Fibroblast of peridontal ligament (primary cell): ENCODE data around the gene FAM47E.
"Not testable (repeated sequence)": the region's sequence is repeated elsewhere in the genome, so short reads cannot be mapped to it uniquely, and the experiment has no call there.

Experiments used
- DNase-seq: peaks from one replicate; pipeline ENCODE4 v3.0.0-alpha.2; 2010; ENCODE audit errors: extremely low read depth

FAM47E gene

DNA sequence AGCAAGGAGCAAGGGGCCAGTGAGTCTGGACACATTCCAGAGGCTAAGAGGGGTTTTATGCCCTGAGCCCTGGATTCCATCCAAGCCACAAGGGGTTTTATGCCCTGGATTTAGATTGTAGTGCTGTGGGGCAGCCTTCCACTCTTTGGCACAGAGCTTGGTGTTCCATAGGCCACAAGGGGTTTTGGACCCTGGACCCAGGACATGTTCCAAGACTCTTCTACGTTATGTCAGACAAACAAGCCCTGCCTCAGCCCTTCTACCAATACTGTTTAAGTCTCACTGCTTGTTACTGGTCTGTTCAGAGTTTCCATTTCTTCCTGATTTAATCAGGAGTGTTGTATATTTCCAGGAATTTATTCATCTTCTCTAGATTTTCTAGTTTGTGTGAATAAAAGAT lies 25.1 kb upstream of the FAM47E start:
- no peak for DNase-seq

DNA sequence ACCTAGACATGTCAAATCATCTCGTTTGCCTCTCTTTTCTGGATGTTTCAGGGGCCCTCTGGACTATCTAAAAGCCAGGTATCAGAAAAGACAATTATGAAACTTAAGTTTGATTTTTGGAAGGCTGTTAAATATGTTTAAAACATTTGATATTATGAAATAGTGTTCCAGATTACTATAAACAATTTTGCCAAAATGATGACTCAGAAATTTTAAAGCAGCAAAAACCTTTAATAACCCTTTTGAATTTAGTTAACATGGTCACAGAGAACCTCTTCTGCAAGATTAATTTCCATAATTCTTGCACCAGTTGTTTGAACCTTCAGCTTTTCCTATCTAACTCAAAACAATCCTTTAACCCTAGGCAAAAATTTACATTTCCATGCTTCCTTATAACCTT lies 18.8 kb upstream of the FAM47E start:
- DNase-seq = no peak

DNA sequence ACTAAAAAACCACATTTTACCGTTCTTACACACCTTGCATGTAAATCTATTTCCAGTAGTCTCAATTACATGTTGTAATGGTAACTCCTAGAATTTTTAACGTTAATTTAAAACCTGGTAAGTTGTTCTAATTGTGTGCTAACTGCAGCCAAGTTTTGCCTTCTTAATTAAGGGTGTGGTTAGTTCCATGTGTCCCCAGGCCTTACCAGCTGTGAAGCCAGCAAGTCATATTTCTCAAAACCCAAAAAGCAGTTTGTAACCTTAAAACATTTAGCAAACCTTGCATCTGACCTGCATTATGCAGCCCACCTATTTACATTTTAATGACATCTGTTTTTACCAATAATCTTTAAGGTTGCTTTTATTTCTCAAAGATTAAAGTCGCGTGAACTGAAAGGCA lies 18.4 kb upstream of the FAM47E start:
- DNase-seq = no peak

DNA sequence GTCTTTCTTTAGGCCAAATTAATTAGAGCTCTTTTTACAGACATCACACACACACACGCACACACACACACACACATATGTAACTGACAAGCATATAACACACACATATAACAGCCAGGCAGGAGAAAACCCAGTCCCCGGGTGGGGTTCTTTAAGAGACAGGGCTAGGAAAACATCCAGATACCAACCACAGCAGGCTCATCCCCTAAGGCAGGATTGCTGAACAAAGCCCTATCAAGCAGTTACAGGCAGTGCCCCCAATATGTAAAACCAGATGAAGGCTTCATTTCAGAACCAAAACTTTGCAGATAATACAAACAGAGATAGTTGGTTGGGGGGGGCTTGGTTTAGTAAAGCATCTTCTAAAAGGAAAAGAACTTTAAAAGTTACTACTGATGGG lies 18.0 kb upstream of the FAM47E start:
- DNase-seq = no peak

DNA sequence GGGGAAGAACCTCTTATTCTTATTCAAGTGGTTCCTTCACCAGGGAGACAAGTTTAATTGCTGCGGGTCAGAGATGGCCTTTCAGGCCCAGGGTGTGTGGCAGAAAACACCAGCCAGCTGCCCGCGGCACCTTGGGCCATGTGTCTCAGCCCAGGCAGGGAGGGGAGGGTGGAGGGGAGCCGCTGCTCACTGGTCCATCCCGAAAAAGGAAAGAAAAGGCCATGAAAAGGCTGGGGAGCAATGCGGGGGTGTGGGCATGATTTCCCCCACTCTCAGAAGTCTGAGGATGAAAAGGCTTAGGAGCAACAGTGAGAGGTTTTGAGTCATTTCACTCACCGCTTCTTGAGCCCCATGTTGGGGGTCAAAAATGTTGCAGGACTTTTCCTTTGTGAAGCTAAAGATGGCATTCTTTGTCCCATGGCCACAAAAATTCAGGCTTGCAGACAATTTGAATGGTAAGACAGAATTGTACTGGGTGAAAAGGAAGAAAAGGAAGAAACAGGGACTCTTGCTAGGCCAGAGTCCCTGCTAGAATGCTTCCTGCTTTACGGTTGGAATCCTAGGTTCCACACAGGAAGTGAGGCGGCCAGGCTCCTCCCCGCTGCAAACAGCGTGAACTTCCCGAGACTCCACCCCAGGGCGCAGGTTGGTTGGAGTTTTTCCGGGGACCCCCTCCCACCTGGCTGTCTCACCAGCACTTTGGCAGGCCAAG lies 17.4 kb upstream of the FAM47E start:
- DNase-seq = no peak

DNA sequence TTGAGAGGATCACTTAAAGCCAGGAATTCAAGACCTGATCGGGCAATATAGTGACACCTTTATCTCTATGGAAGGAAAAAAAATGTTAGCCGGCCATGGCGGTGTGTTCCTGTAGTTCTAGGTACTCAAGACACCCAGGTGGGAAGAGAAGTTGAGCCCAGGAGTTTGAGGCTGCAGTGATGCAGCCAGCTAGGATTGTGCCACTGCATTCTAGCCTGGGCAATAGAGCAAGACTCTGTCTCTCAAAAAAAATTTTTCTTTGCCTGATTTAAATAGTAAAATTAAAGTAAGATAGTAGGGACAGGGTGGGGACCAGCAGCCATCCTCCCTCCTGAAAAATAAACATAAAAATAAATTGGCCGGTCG lies 16.9 kb upstream of the FAM47E start:
- no peak for DNase-seq

DNA sequence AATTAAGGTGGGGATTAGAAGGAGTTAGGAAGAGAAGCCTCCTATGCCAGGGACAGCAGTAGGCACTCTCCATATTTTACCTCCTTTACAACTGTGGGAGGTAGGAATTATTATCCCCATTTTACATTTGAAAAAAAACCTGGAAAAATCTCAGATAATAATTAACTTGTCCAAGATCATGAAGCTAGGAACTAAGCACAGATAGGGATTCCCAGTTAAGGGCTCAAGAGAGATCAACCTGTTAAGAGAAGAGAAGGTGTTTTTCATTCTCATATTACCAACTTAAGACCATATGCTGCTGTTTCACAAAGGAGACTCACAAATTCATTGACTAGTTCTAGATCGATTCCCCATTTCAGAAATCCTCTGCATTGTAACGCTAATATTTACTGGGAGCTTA lies 16.1 kb upstream of the FAM47E start:
- no peak for DNase-seq

DNA sequence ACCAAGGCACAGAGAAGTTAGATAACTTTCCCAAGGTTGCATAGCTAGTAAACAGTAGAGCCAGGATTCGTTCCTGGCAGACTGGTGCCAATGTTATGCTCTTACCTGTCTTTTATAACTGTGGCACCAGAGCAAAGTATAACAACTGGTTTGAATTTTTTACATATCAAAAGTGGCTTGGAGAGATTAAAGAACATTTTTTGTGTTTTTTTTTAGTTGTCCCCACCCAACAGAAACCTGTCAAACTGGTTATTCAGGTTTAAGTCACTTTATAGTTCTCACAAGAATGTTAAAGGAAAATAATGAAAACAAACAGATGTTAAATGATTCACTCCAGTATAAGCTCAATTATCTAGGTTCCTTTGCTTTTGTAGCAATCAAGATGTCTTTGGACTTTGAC lies 15.6 kb upstream of the FAM47E start:
- no peak for DNase-seq

DNA sequence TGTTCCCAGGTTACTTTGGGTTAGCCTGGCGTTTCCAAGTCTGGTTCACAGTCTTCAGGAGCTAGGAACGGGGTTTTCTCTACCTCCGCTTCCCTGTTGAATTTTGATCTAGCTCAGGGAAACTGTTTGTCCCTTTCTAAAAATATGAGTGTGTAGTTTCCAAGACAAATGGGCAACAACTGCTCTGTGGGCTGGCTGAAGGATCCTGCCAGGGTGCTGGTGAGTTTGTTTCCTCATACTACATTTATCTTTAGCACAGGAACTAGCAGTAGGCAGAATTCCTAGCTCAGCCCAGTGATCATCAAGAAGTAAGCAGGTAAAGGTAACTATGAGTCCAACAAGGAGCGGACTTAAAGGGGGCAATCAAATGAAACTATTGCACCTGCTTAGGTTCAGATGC lies 13.3 kb upstream of the FAM47E start:
- DNase-seq = no peak

DNA sequence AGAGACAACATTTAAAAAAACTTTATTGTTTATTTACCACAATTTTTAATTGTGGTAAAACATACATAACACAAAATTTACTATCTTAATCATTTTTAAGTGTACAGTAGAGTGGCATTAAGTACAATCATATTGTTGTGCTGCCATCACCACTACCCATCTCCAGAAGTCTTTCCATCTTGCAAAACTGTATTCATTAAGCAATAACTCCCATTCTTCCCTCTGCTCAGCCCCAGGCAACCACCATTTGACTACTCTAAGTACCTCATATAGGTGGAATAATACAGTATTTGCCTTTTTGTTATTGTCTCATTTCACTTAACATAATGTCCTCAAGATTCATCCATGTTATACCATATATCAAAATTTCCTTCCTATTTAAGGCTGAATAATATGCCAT lies 12.8 kb upstream of the FAM47E start:
- no peak for DNase-seq

DNA sequence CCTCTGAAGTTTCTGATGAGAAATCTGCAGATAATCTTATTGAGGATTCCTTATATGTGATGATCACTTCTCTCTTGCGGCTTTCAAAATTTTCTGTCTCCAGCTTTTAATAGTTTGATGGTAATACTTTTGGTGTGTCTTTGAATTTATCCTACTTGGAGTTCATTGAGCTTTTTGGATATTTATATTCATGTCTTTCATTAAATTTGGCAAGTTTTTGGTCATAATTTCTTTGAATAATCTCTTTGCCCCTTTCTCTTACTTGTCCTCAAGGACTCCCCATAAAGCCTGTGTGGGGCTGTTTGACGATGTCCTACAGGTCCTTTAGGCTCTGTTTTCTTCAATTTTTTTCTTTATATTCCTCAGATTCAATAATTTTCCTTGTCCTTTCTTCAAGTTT lies 11.3 kb upstream of the FAM47E start:
- no peak for DNase-seq

DNA sequence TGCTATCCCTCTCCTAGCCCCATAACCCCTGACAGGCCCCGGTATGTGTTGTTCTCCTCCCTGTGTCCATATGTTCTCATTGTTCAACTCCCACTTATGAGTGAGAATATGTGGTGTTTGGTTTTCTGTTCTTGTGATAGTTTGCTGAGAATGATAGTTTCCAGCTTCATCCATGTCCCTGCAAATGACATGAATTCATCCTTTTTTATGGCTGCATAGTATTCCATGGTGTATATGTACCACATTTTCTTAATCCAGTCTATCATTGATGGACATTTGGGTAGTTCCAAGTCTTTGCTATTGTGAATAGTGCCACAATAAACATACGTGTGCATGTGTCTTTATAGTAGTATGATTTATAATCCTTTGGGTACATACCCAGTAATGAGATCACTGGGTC lies 7.6 kb upstream of the FAM47E start:
- not testable (repeated sequence) for DNase-seq

DNA sequence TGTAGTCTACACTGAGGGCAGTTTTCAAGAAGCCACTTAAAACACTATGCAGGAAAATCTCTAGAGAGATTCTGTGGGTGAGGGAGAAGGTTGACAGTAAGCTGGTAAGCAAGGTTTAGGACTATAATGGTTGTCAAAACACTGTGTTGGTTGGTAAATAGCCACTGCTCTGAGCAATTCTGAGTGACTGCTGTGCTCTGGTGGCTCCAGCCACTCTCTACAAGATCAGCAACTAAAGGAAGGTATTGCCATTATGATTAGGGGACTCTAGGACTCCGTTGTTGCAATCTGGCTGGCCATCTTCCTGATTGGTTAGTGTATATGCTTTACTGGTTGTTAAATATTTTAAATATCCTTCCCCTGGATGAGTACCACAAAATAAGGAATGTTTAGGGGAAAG lies 5.5 kb upstream of the FAM47E start:
- no peak for DNase-seq

DNA sequence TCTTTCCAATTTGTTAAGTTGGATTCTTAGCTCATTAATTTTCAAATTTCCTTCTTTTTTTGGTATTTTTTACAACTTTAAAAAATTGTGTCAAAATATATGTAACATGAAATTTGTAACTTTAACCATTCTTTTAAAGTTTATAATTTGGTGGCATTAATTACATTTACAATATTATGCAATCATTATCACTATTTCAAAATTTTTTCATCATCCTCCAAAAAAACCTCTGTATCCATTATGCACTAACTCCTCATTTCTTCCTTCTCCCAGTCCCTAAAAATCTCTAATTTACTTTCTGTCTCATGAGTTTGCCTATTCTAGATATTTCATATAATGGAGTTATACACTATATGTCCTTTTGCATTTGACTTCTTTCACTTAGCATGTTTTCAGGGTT lies 4.7 kb upstream of the FAM47E start:
- no peak for DNase-seq

DNA sequence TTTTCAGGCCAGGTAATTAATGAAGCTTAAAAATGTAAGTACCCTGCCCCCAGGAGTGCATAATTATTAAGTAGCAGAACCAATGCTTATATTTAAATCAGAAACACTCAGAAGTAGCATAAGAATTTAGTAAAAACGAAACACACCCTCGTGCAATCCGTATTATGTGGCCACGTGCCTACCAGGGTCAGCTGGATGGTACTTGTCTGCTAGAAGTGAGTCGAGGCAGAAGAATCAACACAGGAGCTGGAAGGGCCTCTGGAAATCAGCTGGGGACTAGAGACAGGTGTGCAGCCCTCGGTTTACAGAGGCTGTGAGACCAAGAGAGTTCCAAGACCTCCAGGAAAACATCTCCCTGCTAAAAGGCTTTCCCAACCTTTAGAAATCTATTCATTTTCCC lies 559 bp upstream of the FAM47E start:
- no peak for DNase-seq

DNA sequence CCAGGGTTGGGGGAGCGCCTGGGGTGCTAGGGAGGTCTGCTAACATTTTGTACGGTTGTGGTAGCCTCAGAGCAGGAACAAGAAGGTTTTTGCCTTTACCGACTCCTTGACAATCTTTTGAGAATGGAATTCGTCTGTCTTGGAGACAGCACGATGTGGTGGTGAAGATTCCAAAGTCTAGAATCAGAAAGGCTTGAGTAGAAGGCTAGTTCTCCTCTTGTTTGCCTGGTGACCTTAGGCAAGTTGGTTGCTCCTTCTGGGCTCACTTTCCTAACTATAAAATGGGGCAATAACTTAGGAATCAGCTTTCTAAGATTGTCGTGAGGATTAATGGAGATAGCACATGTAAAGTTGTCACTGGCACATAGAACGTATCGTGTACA lies 741 bp downstream of the FAM47E start:
- DNase-seq = no peak

DNA sequence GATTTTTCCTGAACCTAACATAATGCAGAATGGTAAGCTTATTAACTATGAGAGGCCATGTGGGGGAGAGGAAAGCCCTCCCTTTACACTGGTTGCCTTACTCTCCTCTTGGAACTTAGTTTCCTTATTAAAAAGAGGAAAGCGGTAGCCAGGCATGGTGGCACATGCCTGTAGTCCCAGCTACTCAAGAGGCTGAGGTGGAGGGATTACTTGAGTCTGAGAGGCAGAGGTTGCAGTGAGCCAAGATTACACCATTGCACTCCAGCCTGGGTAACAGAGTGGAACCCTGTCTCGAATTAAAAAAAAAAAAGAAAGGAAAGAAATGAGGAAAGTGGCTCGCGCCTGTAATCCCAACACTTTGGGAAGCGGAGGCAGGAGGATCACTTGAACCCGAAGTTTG lies 2.0 kb downstream of the FAM47E start:
- DNase-seq = no peak

DNA sequence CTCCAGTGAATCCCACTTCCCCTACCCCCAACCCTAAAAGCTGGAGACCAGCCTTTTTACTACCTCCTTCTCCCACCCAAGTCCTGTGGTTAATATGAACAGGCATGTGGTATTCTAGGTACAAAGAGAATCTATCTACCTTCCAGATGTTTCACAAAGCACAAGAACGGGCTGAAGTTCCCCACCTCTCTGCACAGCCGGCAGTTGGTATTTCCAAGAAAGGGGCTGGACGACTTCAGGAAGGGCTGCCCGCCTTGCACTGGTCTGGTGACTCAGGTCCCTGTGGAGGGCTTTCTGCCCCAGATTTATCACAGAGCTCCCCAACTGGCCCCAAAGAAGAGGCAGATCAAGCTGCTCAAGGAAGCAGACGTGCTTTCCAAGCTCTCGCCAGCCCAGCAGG lies 4.5 kb downstream of the FAM47E start:
- no peak for DNase-seq

DNA sequence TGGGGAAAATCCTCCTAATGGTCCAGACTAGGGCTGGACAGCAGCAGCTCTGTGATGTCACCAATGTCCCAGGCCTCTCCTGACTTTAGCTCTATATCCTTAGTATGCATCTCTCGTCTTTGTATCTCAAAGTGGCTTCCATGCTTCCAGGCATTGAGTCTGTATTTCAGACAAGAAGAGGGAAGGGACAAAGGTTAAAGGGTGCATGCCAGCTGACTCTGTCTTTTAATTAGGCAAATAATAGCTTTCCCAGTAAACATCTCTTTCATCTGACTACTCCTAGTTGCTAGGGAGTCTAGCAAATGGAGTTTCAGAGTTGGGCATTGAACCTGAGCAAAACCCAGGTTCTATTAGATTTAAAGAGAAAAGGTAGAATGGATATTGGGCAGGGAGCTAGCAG lies 5.4 kb downstream of the FAM47E start:
- DNase-seq = no peak

DNA sequence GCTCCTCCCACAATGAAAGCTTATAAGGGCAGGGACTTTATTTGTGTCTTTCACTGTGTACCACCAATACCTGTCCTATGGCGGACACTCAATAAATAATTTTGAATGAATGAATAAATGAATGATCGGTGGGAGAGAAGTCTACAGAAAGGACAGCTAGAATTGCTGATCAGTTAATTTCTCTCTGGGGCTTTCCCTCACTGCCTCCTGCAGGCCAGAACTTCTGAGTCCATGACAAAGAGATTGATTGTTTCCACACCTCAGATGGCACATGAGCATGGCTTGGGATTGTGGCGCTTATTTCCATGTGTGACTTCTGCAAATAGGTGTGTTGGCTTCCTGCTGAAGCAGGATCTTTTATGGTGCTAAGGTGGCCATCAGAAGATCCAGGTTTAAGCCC lies 6.3 kb downstream of the FAM47E start:
- no peak for DNase-seq

DNA sequence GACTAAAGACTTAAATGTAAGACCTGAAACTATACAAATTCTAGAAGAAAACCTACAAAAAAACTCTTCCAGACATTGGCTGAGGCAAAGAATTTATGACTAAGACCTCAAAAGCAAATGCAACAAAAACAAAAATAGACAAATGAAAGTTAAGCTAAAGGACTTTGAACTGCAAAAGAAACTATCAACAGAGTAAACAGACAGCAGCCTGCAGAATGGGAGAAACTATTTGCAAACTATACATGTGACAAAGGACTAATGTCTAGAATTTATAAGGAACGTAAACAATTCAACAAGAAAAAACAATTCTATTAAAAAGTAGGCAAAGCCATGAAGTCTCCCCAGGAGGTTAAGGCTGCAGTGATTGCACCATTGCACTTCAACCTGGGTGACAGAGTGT lies 9.1 kb downstream of the FAM47E start:
- no peak for DNase-seq

DNA sequence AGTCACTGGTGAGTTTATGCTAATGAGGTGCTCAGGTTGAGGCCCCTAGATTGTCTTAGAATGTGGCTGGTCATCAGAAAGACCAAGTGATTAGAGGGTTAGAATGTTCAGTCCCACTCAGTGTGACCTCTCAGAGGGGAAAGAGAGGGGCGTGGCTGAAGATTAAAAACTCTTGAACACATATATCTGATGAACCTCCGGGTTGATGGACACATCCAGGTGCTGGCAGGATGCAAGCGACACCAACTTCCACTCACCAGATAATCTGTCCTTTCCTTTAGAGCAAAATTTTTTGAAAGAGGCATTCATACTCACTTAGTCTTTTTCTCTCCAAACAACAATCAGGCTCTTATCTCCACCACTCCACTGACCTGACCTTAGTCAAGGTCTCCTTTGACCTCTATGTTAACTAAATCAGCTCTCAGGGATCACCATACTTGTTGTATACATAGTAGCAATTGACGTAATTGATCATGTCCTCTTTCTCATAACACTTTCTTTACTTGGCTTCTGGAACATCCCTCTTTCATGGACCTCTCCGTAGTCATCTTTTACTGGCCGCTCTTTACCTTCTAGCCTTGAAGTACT lies 14.2 kb downstream of the FAM47E start:
- DNase-seq = no peak

DNA sequence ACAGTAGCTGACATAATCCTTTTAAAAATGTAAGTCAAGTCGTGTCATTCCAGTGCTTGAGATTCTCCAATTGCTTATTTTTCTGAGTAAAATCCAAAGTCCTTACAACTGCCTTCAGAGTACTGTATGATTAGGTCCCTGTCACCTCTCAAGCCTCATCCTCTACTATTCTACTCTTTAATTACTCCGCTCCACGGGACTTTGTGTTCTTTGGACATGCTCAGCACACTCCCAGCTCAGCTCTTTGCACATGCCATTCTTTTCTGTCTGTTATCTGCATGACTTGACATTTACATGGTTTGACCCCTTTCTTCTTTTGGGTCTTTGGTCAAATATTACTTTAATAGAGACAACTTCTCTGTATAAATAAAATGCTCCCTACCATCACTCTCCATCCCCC lies 15.1 kb downstream of the FAM47E start:
- DNase-seq = no peak

DNA sequence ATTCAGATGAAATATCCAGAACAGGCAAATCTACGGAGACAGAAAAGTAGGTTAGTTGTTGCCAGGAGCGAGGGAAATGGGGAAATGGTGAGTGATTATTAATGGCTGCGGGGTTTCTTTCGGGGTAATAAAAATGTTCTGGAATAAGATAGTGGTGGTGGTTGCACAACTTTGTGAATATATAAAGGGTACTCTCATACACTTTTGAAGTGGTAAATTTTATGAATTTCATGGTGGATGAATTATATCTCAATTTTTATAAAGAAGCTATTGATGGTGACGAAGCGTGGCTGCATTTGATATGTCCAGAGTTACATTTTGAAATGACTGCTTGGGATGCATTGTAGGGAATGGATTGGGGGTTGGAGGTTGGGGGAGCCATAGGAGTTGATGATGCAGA lies 16.3 kb downstream of the FAM47E start:
- DNase-seq = no peak
